H1 (cell line): ENCODE results near the gene EEPD1. TPM values are rescaled to one million over a fixed set of nuclear protein-coding genes. Genes with fewer than 3 reads are reported as not detected.
A peak's percentile ranks its signal among the peaks of the same experiment; 100 is the strongest.

Experiments
- CTCF ChIA-PET: fragments of 300-600 bp; sonication (Branson Sonifier 250); formaldehyde crosslinking; loops from one replicate; lab custom pipeline; 2021; ENCODE audit not compliant: partially characterized antibody; lab: Charles Lee
- POLR2A ChIA-PET: fragments of 300-600 bp; sonication (Branson Sonifier 250); formaldehyde crosslinking; loops from one replicate; lab custom pipeline; 2021; ENCODE audit warnings: inconsistent platforms; ENCODE audit not compliant: partially characterized antibody; lab: Charles Lee
- DNase-seq, 2 experiments: peaks; one replicate each; pipeline versions ENCODE4 v3.0.0 to v3.0.0-alpha.2; 2010 to 2022; ENCODE audit warnings: low spot score in 2 of 2, low read depth in 1 of 2, mixed read lengths in 1 of 2
- FAIRE-seq: peaks from 2 replicates; lab custom pipeline; 2011; peaks lifted over from hg19 to GRCh38; lab: Jason Lieb, UNC
- H2AFZ ChIP-seq: 2 replicates; pipeline ENCODE4 v1.8.1; 2012; ENCODE audit warnings: low read length, inconsistent platforms
- H2AK5ac ChIP-seq: 2 replicates; pipeline ENCODE4 v1.6.1; 2013; ENCODE audit warnings: low read depth, low read length
- H2BK120ac ChIP-seq: replicated peaks from 2 replicates; pipeline ENCODE3; 2013; ENCODE audit warnings: low read depth, low read length, inconsistent platforms
- H2BK12ac ChIP-seq: 2 replicates; pipeline ENCODE4 v1.6.1; 2013; ENCODE audit warnings: low read depth, low read length
- H2BK15ac ChIP-seq: 2 replicates; pipeline ENCODE4 v1.6.1; 2013; ENCODE audit warnings: low read length
- H2BK20ac ChIP-seq: 2 replicates; pipeline ENCODE4 v1.6.1; 2013; ENCODE audit warnings: low read length
- H2BK5ac ChIP-seq: 2 replicates; pipeline ENCODE4 v1.6.1; 2013; ENCODE audit warnings: low read depth, low read length
- H3K14ac ChIP-seq: 2 replicates; pipeline ENCODE4 v1.6.1; 2013; ENCODE audit warnings: inconsistent platforms; ENCODE audit not compliant: insufficient read length
- H3K18ac ChIP-seq: 2 replicates; pipeline ENCODE4 v1.6.1; 2013; ENCODE audit warnings: low read length; ENCODE audit errors: extremely low read depth
- H3K23ac ChIP-seq: 2 replicates; pipeline ENCODE4 v1.6.1; 2013; ENCODE audit warnings: inconsistent platforms; ENCODE audit not compliant: insufficient read length
- H3K23me2 ChIP-seq: 2 replicates; pipeline ENCODE4 v1.6.1; 2013; ENCODE audit warnings: low read depth, low read length
- H3K27ac ChIP-seq: 2 replicates; pipeline ENCODE4 v1.6.1; 2011; ENCODE audit warnings: low read depth, low read length, inconsistent platforms
- H3K27me3 ChIP-seq, 4 experiments: replicated peaks in 1 of 4; 1 replicate in 1 of 4; 2 replicates in 3 of 4; pipeline versions ENCODE4 v1.6.1 to v1.8.1; 2011 to 2013; ENCODE audit warnings: low read length in 3 of 4, mild to moderate bottlenecking in 3 of 4, inconsistent platforms in 2 of 4, mixed read lengths in 2 of 4, moderate library complexity in 1 of 4; ENCODE audit not compliant: control insufficient read depth in 3 of 4, insufficient read depth in 3 of 4; ENCODE audit errors: extremely low read depth in 1 of 4
- H3K36me3 ChIP-seq, 4 experiments: 2 replicates each; pipeline versions ENCODE4 v1.6.1 to v1.8.1; 2011 to 2013; ENCODE audit warnings: mild to moderate bottlenecking in 4 of 4, low read length in 3 of 4, moderate library complexity in 2 of 4, control low read depth in 1 of 4, inconsistent platforms in 1 of 4; ENCODE audit not compliant: insufficient read depth in 4 of 4, control insufficient read depth in 2 of 4
- H3K4ac ChIP-seq: replicated peaks from 2 replicates; pipeline ENCODE3; 2013; ENCODE audit warnings: low read length, low read depth, mixed read lengths, inconsistent platforms; ENCODE audit not compliant: insufficient read length
- H3K4me1 ChIP-seq, 4 experiments: replicated peaks in 1 of 4; 1 replicate in 1 of 4; 2 replicates in 3 of 4; pipeline versions ENCODE4 v1.6.1 to v1.8.1; 2011 to 2013; ENCODE audit warnings: low read length in 3 of 4, inconsistent platforms in 2 of 4, mixed read lengths in 1 of 4; ENCODE audit not compliant: insufficient read depth in 4 of 4, control insufficient read depth in 3 of 4
- H3K4me2 ChIP-seq, 2 experiments: 2 replicates each; pipeline versions ENCODE4 v1.6.1 to v1.8.1; 2011 to 2013; ENCODE audit warnings: low read depth in 2 of 2, low read length in 2 of 2, control low read depth in 1 of 2, inconsistent platforms in 1 of 2, mild to moderate bottlenecking in 1 of 2; ENCODE audit not compliant: insufficient read depth in 1 of 2
- H3K4me3 ChIP-seq, 4 experiments: fragments of 200-600, 300-600 bp in 1 of 4; sonication (generic), shearing (Covaris generic), sonication (Bioruptor Twin) in 1 of 4; 2 replicates each; pipeline versions ENCODE4 v1.5.1 to v1.8.1; 2011 to 2016; ENCODE audit warnings: low read length in 4 of 4, low read depth in 3 of 4, control low read depth in 2 of 4, inconsistent platforms in 2 of 4, mild to moderate bottlenecking in 2 of 4, mixed read lengths in 1 of 4, moderate library complexity in 1 of 4; ENCODE audit not compliant: insufficient read depth in 2 of 4; ENCODE audit errors: extremely low read depth in 1 of 4
- H3K56ac ChIP-seq: replicated peaks from 2 replicates; pipeline ENCODE3; 2013; ENCODE audit warnings: low read depth, mild to moderate bottlenecking, mixed read lengths, low read length, inconsistent platforms; ENCODE audit not compliant: insufficient read length
- H3K79me1 ChIP-seq: 2 replicates; pipeline ENCODE4 v1.6.1; 2013; ENCODE audit warnings: low read depth, low read length, control low read depth
- H3K79me2 ChIP-seq, 2 experiments: 2 replicates each; pipeline versions ENCODE4 v1.6.1 to v1.8.1; 2012 to 2013; ENCODE audit warnings: low read length in 2 of 2, mild to moderate bottlenecking in 2 of 2, inconsistent platforms in 1 of 2; ENCODE audit not compliant: insufficient read depth in 2 of 2, control insufficient read depth in 1 of 2
- H3K9ac ChIP-seq, 4 experiments: replicated peaks in 1 of 4; 1 replicate in 1 of 4; 2 replicates in 3 of 4; pipeline versions ENCODE4 v1.6.1 to v1.8.1; 2011 to 2013; ENCODE audit warnings: low read depth in 3 of 4, low read length in 3 of 4, control low read depth in 2 of 4, mild to moderate bottlenecking in 2 of 4, moderate library complexity in 2 of 4, inconsistent platforms in 1 of 4; ENCODE audit errors: extremely low read depth in 1 of 4
- H3K9me3 ChIP-seq, 2 experiments: 2 replicates each; pipeline versions ENCODE4 v1.6.1 to v1.8.1; 2012 to 2013; ENCODE audit warnings: mild to moderate bottlenecking in 2 of 2, moderate library complexity in 2 of 2, control low read depth in 1 of 2, inconsistent platforms in 1 of 2, low read depth in 1 of 2, low read length in 1 of 2, mixed read lengths in 1 of 2; ENCODE audit not compliant: insufficient read depth in 2 of 2
- H4K20me1 ChIP-seq, 2 experiments: replicated peaks in 1 of 2; 2 replicates each; pipeline versions ENCODE3 to v1.8.1; 2011 to 2013; ENCODE audit warnings: inconsistent platforms in 2 of 2, low read length in 2 of 2, mild to moderate bottlenecking in 1 of 2; ENCODE audit not compliant: insufficient read depth in 2 of 2, control insufficient read depth in 1 of 2
- H4K5ac ChIP-seq: 2 replicates; pipeline ENCODE4 v1.6.1; 2013; ENCODE audit warnings: low read length, low read depth, mixed read lengths, inconsistent platforms; ENCODE audit not compliant: insufficient read length
- H4K8ac ChIP-seq: 2 replicates; pipeline ENCODE4 v1.8.0; 2013; ENCODE audit warnings: mild to moderate bottlenecking, moderate library complexity, low read length, inconsistent platforms; ENCODE audit not compliant: insufficient read depth; ENCODE audit errors: extremely low read depth
- H4K91ac ChIP-seq: replicated peaks from 2 replicates; pipeline ENCODE3; 2013; ENCODE audit warnings: low read length, mixed read lengths, inconsistent platforms; ENCODE audit not compliant: insufficient read length
- BCL11A ChIP-seq, 2 experiments: IDR thresholded peaks; one replicate each; pipeline ENCODE4 v1.6.1; 2011; ENCODE audit warnings: low read depth in 2 of 2, low read length in 2 of 2, mild to moderate bottlenecking in 2 of 2
- E2F6 ChIP-seq: IDR thresholded peaks from 2 replicates; pipeline ENCODE4 v1.6.1; 2012; ENCODE audit warnings: inconsistent platforms
- FOSL1 ChIP-seq: IDR thresholded peaks from 2 replicates; pipeline ENCODE4 v1.6.1; 2011; ENCODE audit warnings: mild to moderate bottlenecking, low read depth, low read length, moderate library complexity; ENCODE audit not compliant: insufficient read depth
- HDAC6 ChIP-seq: IDR thresholded peaks from one replicate; pipeline ENCODE4 v1.7.1; 2012; ENCODE audit warnings: low read depth, mild to moderate bottlenecking, inconsistent platforms, low read length, moderate library complexity
- KDM4A ChIP-seq: IDR thresholded peaks from one replicate; pipeline ENCODE4 v1.7.1; 2012; ENCODE audit warnings: low read depth, mild to moderate bottlenecking, moderate library complexity, low read length, inconsistent platforms; ENCODE audit not compliant: severe bottlenecking
- NANOG ChIP-seq: IDR thresholded peaks from 2 replicates; pipeline ENCODE4 v1.6.1; 2011; ENCODE audit warnings: low read length, low read depth, mild to moderate bottlenecking, inconsistent platforms; ENCODE audit not compliant: insufficient read depth, poor library complexity, severe bottlenecking
- POLR2AphosphoS5 ChIP-seq: IDR thresholded peaks from 2 replicates; pipeline ENCODE4 v1.6.1; 2011; ENCODE audit warnings: low read depth, low read length
- SIX5 ChIP-seq: IDR thresholded peaks from 2 replicates; pipeline ENCODE4 v1.6.1; 2011; ENCODE audit warnings: mild to moderate bottlenecking, low read depth, low read length
- WGBS, 2 experiments: shearing (Covaris generic) in 1 of 2; methylation state at CpG; one replicate each; pipeline versions ENCODE4 v1.1.6 to v1.1.7; 2013 to 2015; ENCODE audit warnings: low lambda C conversion rate in 2 of 2, mixed read lengths in 2 of 2, inconsistent platforms in 1 of 2, low coverage in 1 of 2, missing lambda C conversion rate in 1 of 2; ENCODE audit not compliant: insufficient replicate concordance in 2 of 2, insufficient coverage in 1 of 2, insufficient read length in 1 of 2; ENCODE audit errors: extremely low coverage in 1 of 2, missing lambda C conversion rate in 1 of 2; 5-methylcytosine and 5-hydroxymethylcytosine counted together
- polyA plus RNA-seq, 7 experiments: library from polyadenylated mRNA; depleted of rRNA in 3 of 7; stranded (reverse) in 5 of 7; unstranded in 2 of 7; fragments of >200 nt in 5 of 7; fragments of 200-250 nt in 2 of 7; gene quantifications; 1 replicate in 5 of 7; 2 replicates in 1 of 7; 4 replicates in 1 of 7; pipeline versions ENCODE4 v1.2.1 to v1.2.3, GENCODE V29; 2011 to 2013; ENCODE audit warnings: missing spikeins in 2 of 7, mixed read lengths in 2 of 7
- total RNA-seq: library from RNA; stranded (reverse); fragmentation: NEBNext Ultra II Directional; extraction: Animal tissue kit (Norgen Biotek cat#: 25700); gene quantifications from 2 replicates; pipeline ENCODE4 v1.2.1, GENCODE V29; 2021

The EEPD1 gene
- total and polyA plus RNA-seq, 2 of the 8 experiments (the other 6 are each of a cell fraction or from before 2014, with no cell fraction given), result 3.1 to 7.8 TPM

DNA sequence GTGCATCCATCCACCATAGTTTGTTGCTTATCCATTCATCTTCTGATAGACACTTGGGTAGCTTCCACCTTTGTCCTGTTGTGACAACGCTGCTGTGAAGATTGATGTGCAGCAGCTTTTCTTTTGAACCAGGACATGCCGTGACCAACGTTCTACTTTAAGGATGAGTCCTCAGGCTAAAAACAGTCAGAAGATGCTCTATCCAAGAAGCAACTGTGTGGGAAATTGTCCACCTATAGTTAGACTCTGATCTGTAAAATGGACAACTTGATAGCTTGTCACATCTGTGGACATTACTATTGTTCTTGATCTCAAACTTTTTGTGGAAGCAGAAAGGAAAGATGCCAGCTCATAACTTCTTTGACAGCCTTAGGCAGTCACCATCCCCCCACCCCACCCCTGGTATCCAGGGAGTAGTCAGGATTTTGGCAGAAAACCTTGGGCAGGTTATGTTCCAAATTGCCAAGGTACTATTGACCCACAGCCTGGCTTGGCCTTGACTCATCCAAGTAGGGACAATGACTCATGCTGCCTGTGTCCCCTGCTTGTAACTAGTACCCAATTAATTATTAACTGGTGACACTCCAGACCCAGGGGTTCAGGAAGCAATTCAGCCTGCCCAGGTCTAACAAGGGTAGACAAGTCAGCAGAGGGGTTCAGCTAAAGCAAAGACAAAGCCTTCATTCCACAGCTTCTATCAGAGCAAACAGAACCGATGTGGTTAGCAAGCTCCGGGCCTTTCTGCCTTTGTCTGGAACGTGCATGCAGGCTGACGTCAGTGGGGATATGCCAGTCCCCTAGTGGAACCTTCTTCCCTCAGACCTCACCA, 137.0 kb downstream of the EEPD1 start:
- peak overlapping the region; percentile 71; the same call in 1 of the 2 replicates for H2BK12ac ChIP-seq
- no peak overlapping the region for H3K4me2 ChIP-seq
- no peak overlapping the region for H3K4ac ChIP-seq
- H2BK5ac ChIP-seq, result no peak overlapping the region
- no peak overlapping the region for H3K56ac ChIP-seq
- H3K27ac ChIP-seq, result no peak overlapping the region
- no peak overlapping the region for H2BK120ac ChIP-seq
- H3K79me2 ChIP-seq, result no peaks in the 10 kb centered on the region
- no peak overlapping the region for H4K91ac ChIP-seq
- CTCF ChIA-PET, result interaction anchor here (0.7 to 5.1 kb wide), 25 partner anchors 8 to 319 kb away, joined by 3 to 59 read pairs (median 4); no protein-coding TSS in a partner anchor
- H3K4me3 ChIP-seq, result no peak overlapping the region
- H3K79me1 ChIP-seq, result no peaks in the 10 kb centered on the region
- no peaks in the 10 kb centered on the region for H4K20me1 ChIP-seq
- H4K5ac ChIP-seq, result no peak overlapping the region
- no peaks in the 10 kb centered on the region for H3K23me2 ChIP-seq
- H3K36me3 ChIP-seq, result no peaks in the 10 kb centered on the region; a peak in 1 of 8 replicates
- H3K4me1 ChIP-seq, result peaks cover 4 to 10% (median 6%) of the 10 kb centered on the region in 4 experiments; a peak in 5 of 7 replicates
- TF ChIP-seq BCL11A (IDR thresholded peaks at IDR 0.05; ENCODE audit: low read depth in 2 of 2, low read length in 2 of 2), result no peak
- no peak for TF ChIP-seq FOSL1
- no peak for TF ChIP-seq SIX5
- no peak for TF ChIP-seq E2F6
- TF ChIP-seq POLR2AphosphoS5, result no peak
- no peak for TF ChIP-seq KDM4A
- no peak for TF ChIP-seq HDAC6
- TF ChIP-seq NANOG, result no peak
- H3K9me3 ChIP-seq, result no peaks in the 10 kb centered on the region
- H3K14ac ChIP-seq, result no peak overlapping the region
- H4K8ac ChIP-seq, result no peak overlapping the region
- H2AFZ ChIP-seq, result no peak overlapping the region
- H2BK15ac ChIP-seq, result no peak overlapping the region; the same call in 1 of the 2 replicates
- DNase-seq (no peak), FAIRE-seq (no peak)
- 93% methylated on average over 7 of the region's 7 CpGs; no CpG with 5 or more reads in 1 of the 2 experiments for whole genome bisulfite sequencing, 2 experiments
- no peaks in the 10 kb centered on the region for H3K27me3 ChIP-seq
- no peak overlapping the region for H2BK20ac ChIP-seq
- H2AK5ac ChIP-seq, result no peak overlapping the region; the same call in 1 of the 2 replicates
- POLR2A ChIA-PET, result interaction anchor here (1.2 kb wide), 1 partner anchor 9 kb away, joined by 4 read pairs; no protein-coding TSS in a partner anchor
- no peak overlapping the region; a peak in 1 of 7 replicates for H3K9ac ChIP-seq
- no peak overlapping the region for H3K23ac ChIP-seq
- H3K18ac ChIP-seq, result no peak overlapping the region
